GM21723 (cell line): ENCODE measurements around the gene OCA2.

Experiments used
- ATAC-seq: cut with Tn5 transposase; IDR thresholded peaks from one replicate; pipeline ENCODE4 v1.9.1; 2021; ENCODE audit warnings: mild to moderate bottlenecking, moderate library complexity; ENCODE audit not compliant: unreplicated experiment

Gene OCA2

GRCh38 chr15:27885201-27885600 lies 213.9 kb downstream of the OCA2 start:
- ATAC-seq = no peak

- no peak for ATAC-seq
Observed at GRCh38 chr15:27884726-27885125, 214.4 kb downstream of the OCA2 start.

GRCh38 chr15:27878841-27879240 lies 220.3 kb downstream of the OCA2 start:
- no peak for ATAC-seq

GRCh38 chr15:27873828-27874227 lies 225.3 kb downstream of the OCA2 start:
- no peak for ATAC-seq

- ATAC-seq = no peak
Observed at GRCh38 chr15:27873039-27873438, 226.1 kb downstream of the OCA2 start.

GRCh38 chr15:27872355-27872754 lies 226.8 kb downstream of the OCA2 start:
- ATAC-seq = no peak

- ATAC-seq = no peak
Observed at GRCh38 chr15:27871902-27872260, 227.2 kb downstream of the OCA2 start.

GRCh38 chr15:27871078-27871901 lies 227.8 kb downstream of the OCA2 start:
- no peak for ATAC-seq

- no peak for ATAC-seq
Observed at GRCh38 chr15:27870320-27870719, 228.8 kb downstream of the OCA2 start.

GRCh38 chr15:27869697-27870281 lies 229.3 kb downstream of the OCA2 start:
- no peak for ATAC-seq

- no peak for ATAC-seq
Observed at GRCh38 chr15:27868828-27869404, 230.2 kb downstream of the OCA2 start.

- no peak for ATAC-seq
Observed at GRCh38 chr15:27867861-27868260, 231.3 kb downstream of the OCA2 start.

- ATAC-seq = no peak
Observed at GRCh38 chr15:27866505-27867165, 232.5 kb downstream of the OCA2 start.

GRCh38 chr15:27865926-27866325 lies 233.2 kb downstream of the OCA2 start:
- ATAC-seq = no peak

- no peak for ATAC-seq
Observed at GRCh38 chr15:27865323-27865922, 233.7 kb downstream of the OCA2 start.

GRCh38 chr15:27864719-27865118 lies 234.4 kb downstream of the OCA2 start:
- no peak for ATAC-seq

GRCh38 chr15:27864086-27864485 lies 235.0 kb downstream of the OCA2 start:
- no peak for ATAC-seq

- no peak for ATAC-seq
Observed at GRCh38 chr15:27863000-27863399, 236.1 kb downstream of the OCA2 start.

GRCh38 chr15:27861171-27861570 lies 237.9 kb downstream of the OCA2 start:
- ATAC-seq = no peak

- no peak for ATAC-seq
Observed at GRCh38 chr15:27855137-27855536, 244.0 kb downstream of the OCA2 start.

- no peak for ATAC-seq
Observed at GRCh38 chr15:27854601-27855000, 244.5 kb downstream of the OCA2 start.
